MCF 10A (cell line): ENCODE data around the gene SUCLG2. TPM values are rescaled to one million over a fixed set of nuclear protein-coding genes. Genes with fewer than 3 reads are reported as not detected.

Experiments
- BruUV-seq: library from RNA; stranded (reverse); fragments of 400-500 nt; replicated peaks from 2 replicates; lab custom pipeline; 2021; lab: Mats Ljungman, UMichigan
- CTCF ChIA-PET: fragments of 300-600 bp; sonication (Branson Sonifier 250); formaldehyde crosslinking; extraction: SDS; loops from one replicate; lab custom pipeline; 2021; ENCODE audit warnings: antibody characterized with exemption, inconsistent platforms; lab: Yijun Ruan, JAX
- POLR2A ChIA-PET: fragments of 300-600, 350-650 bp; sonication (Branson Sonifier 250); formaldehyde crosslinking; extraction: SDS; loops from one replicate; lab custom pipeline; 2020; ENCODE audit warnings: antibody characterized with exemption, inconsistent platforms; lab: Yijun Ruan, JAX
- DNase-seq: peaks from one replicate; pipeline ENCODE4 v3.0.0-alpha.2; 2018; ENCODE audit not compliant: unreplicated experiment
- H3K27ac Mint-ChIP-seq: one replicate; pipeline ENCODE4 v1.8.0; 2022; ENCODE audit warnings: mild to moderate bottlenecking, low read depth, mixed read lengths; ENCODE audit not compliant: unreplicated experiment
- H3K27me3 Mint-ChIP-seq: one replicate; pipeline ENCODE4 v1.8.0; 2022; ENCODE audit warnings: mixed read lengths; ENCODE audit not compliant: insufficient read depth, unreplicated experiment
- H3K36me3 Mint-ChIP-seq: one replicate; pipeline ENCODE4 v1.8.0; 2022; ENCODE audit warnings: mild to moderate bottlenecking, moderate library complexity, mixed read lengths; ENCODE audit not compliant: insufficient read depth, unreplicated experiment
- H3K4me1 Mint-ChIP-seq: one replicate; pipeline ENCODE4 v1.8.0; 2022; ENCODE audit warnings: mixed read lengths; ENCODE audit not compliant: insufficient read depth, unreplicated experiment
- H3K4me3 Mint-ChIP-seq: one replicate; pipeline ENCODE4 v1.8.0; 2022; ENCODE audit warnings: mild to moderate bottlenecking, moderate library complexity, mixed read lengths; ENCODE audit not compliant: unreplicated experiment
- H3K9me3 Mint-ChIP-seq: one replicate; pipeline ENCODE4 v1.8.0; 2022; ENCODE audit warnings: mixed read lengths; ENCODE audit not compliant: unreplicated experiment
- intact Hi-C: fragments of 100-400 bp; cut with micrococcal nuclease; formaldehyde crosslinking; loops from 2 replicates; pipeline ENCODE4 v1.14.1; 2022
- total RNA-seq: library from RNA; stranded (reverse); gene quantifications from 2 replicates; pipeline ENCODE4 v1.2.3, GENCODE V29; 2022
- TF ChIP-seq, protein P1 (sequence below): fragments of 200-600 bp; IDR thresholded peaks from one replicate; pipeline ENCODE4 v1.8.0; 2022; ENCODE audit warnings: antibody characterized with exemption, mild to moderate bottlenecking; ENCODE audit not compliant: unreplicated experiment

Gene SUCLG2
- total RNA-seq, 1 experiment from 2014 or later: 55.6 TPM

DNA sequence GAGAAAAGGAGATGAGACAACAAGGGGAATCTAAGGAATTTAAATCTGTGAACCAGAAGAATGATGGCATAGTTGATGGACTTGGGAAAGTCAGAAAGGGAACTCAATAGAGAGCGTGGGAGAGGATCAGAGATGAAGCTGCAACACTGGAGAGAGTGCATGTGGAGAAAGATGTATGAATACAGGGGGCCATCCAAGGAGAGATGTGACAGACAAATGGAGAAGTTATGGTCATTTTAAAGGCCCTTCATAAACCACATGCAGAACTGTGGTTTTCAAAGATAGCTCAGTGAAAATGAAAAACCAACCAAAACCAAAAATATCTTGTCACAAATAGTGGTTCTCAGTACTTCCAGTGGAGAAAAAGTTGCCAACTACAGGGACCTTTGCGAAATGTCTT, 265.2 kb downstream of the SUCLG2 start:
- no TSS peak for BruUV-seq
- Mint-ChIP-seq H3K27me3 (no peaks in the 10 kb centered on the region), H3K27ac (no peak overlapping the region), H3K4me3 (no peak overlapping the region), H3K9me3 (no peaks in the 10 kb centered on the region), H3K4me1 (no peaks in the 10 kb centered on the region), H3K36me3 (peaks cover 6% of the 10 kb centered on the region)
- DNase-seq: no peak
- CTCF ChIA-PET: interaction anchor here (0.7 kb wide), 1 partner anchor 671 kb away, joined by 3 read pairs; no protein-coding TSS in a partner anchor
- TF ChIP-seq, protein P1, sequence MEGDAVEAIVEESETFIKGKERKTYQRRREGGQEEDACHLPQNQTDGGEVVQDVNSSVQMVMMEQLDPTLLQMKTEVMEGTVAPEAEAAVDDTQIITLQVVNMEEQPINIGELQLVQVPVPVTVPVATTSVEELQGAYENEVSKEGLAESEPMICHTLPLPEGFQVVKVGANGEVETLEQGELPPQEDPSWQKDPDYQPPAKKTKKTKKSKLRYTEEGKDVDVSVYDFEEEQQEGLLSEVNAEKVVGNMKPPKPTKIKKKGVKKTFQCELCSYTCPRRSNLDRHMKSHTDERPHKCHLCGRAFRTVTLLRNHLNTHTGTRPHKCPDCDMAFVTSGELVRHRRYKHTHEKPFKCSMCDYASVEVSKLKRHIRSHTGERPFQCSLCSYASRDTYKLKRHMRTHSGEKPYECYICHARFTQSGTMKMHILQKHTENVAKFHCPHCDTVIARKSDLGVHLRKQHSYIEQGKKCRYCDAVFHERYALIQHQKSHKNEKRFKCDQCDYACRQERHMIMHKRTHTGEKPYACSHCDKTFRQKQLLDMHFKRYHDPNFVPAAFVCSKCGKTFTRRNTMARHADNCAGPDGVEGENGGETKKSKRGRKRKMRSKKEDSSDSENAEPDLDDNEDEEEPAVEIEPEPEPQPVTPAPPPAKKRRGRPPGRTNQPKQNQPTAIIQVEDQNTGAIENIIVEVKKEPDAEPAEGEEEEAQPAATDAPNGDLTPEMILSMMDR: no peak
- POLR2A ChIA-PET: no interaction called here
- intact Hi-C loops: loop anchor here (10.0 kb wide), 1 partner anchor 1486 kb away; no protein-coding TSS in a partner anchor

DNA sequence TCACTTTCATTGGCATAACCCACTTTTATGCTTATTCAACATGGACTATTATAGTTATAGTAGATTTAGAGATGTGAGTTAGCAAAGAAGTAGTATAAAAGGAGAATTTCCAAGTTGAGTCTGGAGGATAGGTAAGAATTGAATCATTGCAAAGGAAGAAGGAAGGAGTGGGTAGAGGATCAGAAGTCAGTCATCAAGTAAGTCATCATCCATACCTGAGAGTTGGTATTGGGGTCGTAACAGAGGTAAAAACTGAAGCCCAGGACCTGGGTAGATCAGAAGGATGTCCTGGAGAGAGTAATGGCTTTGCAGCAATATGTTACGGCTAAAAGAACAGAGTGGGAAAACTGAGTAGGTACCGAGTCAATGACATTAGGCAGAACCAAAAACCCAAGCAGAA, 265.7 kb downstream of the SUCLG2 start:
- Mint-ChIP-seq H3K27me3 (no peaks in the 10 kb centered on the region), H3K27ac (no peak overlapping the region), H3K9me3 (no peaks in the 10 kb centered on the region), H3K4me3 (no peak overlapping the region), H3K4me1 (no peaks in the 10 kb centered on the region), H3K36me3 (peaks cover 6% of the 10 kb centered on the region)
- no TSS peak for BruUV-seq
- DNase-seq: no peak
- ChIA-PET POLR2A (no interaction called here), CTCF (interaction anchor here (0.8 to 1.3 kb wide), 2 partner anchors 10 to 282 kb away, joined by 3 to 4 read pairs; no protein-coding TSS in a partner anchor)
- TF ChIP-seq, protein P1: no peak
- intact Hi-C loops: loop anchor here (10.0 kb wide), 1 partner anchor 1486 kb away; no protein-coding TSS in a partner anchor

DNA sequence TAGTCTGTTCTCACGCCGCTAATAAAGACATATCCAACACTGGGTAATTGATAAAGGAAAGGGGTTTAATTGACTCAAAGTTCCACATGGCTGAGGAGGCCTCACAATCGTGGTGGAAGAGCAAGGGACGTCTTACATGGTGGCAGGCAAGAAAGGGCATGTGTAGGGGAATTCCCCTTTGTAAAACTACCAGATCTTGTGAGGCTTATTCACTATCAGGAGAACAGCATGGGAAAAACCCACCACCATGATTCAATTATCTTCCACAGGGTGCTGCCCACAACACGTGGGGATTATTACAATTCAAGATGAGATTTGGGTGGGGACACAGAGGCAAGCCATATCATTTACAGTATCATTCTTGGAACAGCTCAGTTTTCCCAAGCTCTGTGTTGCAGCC, 268.0 kb downstream of the SUCLG2 start:
- ChIA-PET CTCF (no interaction called here), POLR2A (no interaction called here)
- Mint-ChIP-seq H3K9me3 (no peaks in the 10 kb centered on the region), H3K4me1 (no peaks in the 10 kb centered on the region), H3K36me3 (no peaks in the 10 kb centered on the region), H3K27ac (no peak overlapping the region), H3K27me3 (no peaks in the 10 kb centered on the region), H3K4me3 (no peak overlapping the region)
- DNase-seq: no peak
- intact Hi-C loops: loop anchor here (10.0 kb wide), 1 partner anchor 1488 kb away; no protein-coding TSS in a partner anchor
- no TSS peak for BruUV-seq
- TF ChIP-seq, protein P1: no peak

DNA sequence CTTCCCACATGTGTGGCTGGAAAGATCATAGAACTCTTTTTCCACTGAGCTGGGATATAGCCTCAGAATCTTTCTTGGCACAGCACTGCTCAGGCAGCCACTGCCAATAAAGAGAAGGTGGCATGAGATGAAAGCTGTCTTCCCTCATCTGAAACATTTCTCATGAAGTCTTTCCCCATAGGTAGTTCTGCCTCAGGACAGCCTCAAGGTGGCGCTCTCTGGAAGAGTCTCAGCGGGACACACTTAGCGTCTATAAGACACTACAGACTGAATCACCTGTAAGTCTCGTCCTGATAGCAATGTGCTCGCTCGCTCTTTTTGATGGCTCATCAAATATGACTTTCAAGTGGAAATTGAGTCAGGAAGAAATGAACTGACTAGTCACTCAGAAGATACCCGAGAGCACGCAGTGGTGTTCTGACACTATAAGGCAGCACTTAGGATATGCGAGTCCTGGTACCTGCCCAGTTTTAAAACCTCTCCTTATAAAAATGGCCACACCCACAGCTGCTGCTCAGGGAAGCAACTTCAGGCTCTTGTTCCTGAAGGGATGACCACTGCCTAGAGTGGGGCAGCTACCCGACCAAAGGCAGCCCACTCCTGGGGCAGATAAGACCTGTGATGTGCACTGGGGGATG, 269.5 kb downstream of the SUCLG2 start:
- Mint-ChIP-seq H3K4me3 (no peak overlapping the region), H3K27ac (no peak overlapping the region), H3K27me3 (no peaks in the 10 kb centered on the region), H3K36me3 (no peaks in the 10 kb centered on the region), H3K9me3 (no peaks in the 10 kb centered on the region), H3K4me1 (peaks cover 5% of the 10 kb centered on the region)
- DNase-seq: peak; percentile 67
- ChIA-PET CTCF (interaction anchor here (0.7 to 2.3 kb wide), 5 partner anchors 10 to 1496 kb away, joined by 3 to 9 read pairs (median 3); no protein-coding TSS in a partner anchor), POLR2A (interaction anchor here (0.6 kb wide), 1 partner anchor 140 kb away, joined by 5 read pairs; no protein-coding TSS in a partner anchor)
- TF ChIP-seq, protein P1: peak; percentile 31
- intact Hi-C loops: loop anchor here (5.0 to 10.0 kb wide), 3 partner anchors 222 to 1490 kb away; partner anchors contain the start of gene SUCLG2
- no TSS peak for BruUV-seq
